SU-DHL-6 (cell line): Measurements from ENCODE around the gene PRKD1.

Experiments used
- H2AFZ ChIP-seq: fragments of 200-600 bp; sonication (generic); 2 replicates; pipeline ENCODE4 v1.6.1; 2014; ENCODE audit warnings: low read depth, mild to moderate bottlenecking, moderate library complexity, mixed read lengths, antibody characterized with exemption, low read length; ENCODE audit not compliant: severe bottlenecking
- H3F3A ChIP-seq: fragments of 200-600 bp; shearing (Covaris generic); 2 replicates; pipeline ENCODE4 v1.6.0; 2016; ENCODE audit warnings: antibody characterized with exemption, mild to moderate bottlenecking; ENCODE audit not compliant: insufficient read depth
- H3K27ac ChIP-seq: fragments of 200-600 bp; sonication (generic); 2 replicates; pipeline ENCODE4 v1.5.1; 2016; ENCODE audit warnings: low read depth, mild to moderate bottlenecking, low read length, moderate library complexity, mixed read lengths
- H3K27me3 ChIP-seq: fragments of 200-600 bp; sonication (generic), shearing (Covaris generic); 2 replicates; pipeline ENCODE4 v1.6.0; 2014; ENCODE audit warnings: mild to moderate bottlenecking, low read length
- H3K36me3 ChIP-seq: fragments of 200-600 bp; sonication (generic); 2 replicates; pipeline ENCODE4 v1.6.1; 2014; ENCODE audit warnings: mild to moderate bottlenecking, low read length, mixed read lengths
- H3K4me2 ChIP-seq: fragments of 300-600, 200-600 bp; shearing (Covaris generic), sonication (generic); 2 replicates; pipeline ENCODE4 v1.6.0; 2014; ENCODE audit warnings: low read length, low read depth, mild to moderate bottlenecking; ENCODE audit not compliant: poor library complexity, severe bottlenecking
- H3K4me3 ChIP-seq: fragments of 200-600 bp; sonication (generic); 2 replicates; pipeline ENCODE4 v1.5.1; 2014; ENCODE audit warnings: antibody characterized with exemption, low read length, mild to moderate bottlenecking, mixed read lengths; ENCODE audit not compliant: insufficient read depth, poor library complexity, severe bottlenecking
- H3K79me2 ChIP-seq: fragments of 200-600 bp; sonication (generic); 2 replicates; pipeline ENCODE4 v1.6.1; 2014; ENCODE audit warnings: mild to moderate bottlenecking, low read length, moderate library complexity; ENCODE audit not compliant: insufficient read depth
- H3K9ac ChIP-seq: fragments of 200-600 bp; sonication (generic); 2 replicates; pipeline ENCODE4 v1.7.0; 2014; ENCODE audit warnings: mild to moderate bottlenecking, low read length
- H3K9me2 ChIP-seq: fragments of 200-600 bp; sonication (generic); replicated peaks from 2 replicates; pipeline ENCODE4 v1.6.1; 2014; ENCODE audit warnings: low read length; ENCODE audit not compliant: insufficient read depth
- H3K9me3 ChIP-seq: fragments of 200-600 bp; sonication (generic); 2 replicates; pipeline ENCODE4 v1.6.1; 2014; ENCODE audit warnings: low read length, mixed read lengths; ENCODE audit not compliant: insufficient read depth
- H4K20me1 ChIP-seq: fragments of 200-600 bp; sonication (generic); 2 replicates; pipeline ENCODE4 v1.6.1; 2014; ENCODE audit warnings: low read depth, mild to moderate bottlenecking, antibody characterized with exemption, low read length, moderate library complexity, mixed read lengths
- CTCF ChIP-seq: fragments of 200-600 bp; sonication (generic); IDR thresholded peaks from one replicate; pipeline ENCODE4 v1.5.1; 2017; ENCODE audit warnings: antibody characterized with exemption, mild to moderate bottlenecking, low read length, moderate library complexity; ENCODE audit not compliant: insufficient read depth, poor library complexity, severe bottlenecking
- EZH2phosphoT487 ChIP-seq: fragments of 200-600 bp; sonication (generic), shearing (Covaris generic); conservative IDR thresholded peaks from 2 replicates; pipeline ENCODE4 v1.6.1; 2018; ENCODE audit warnings: mild to moderate bottlenecking, antibody characterized with exemption, low read length, moderate library complexity, mixed read lengths

The PRKD1 gene

GRCh38 chr14:29953501-29953900, 25.9 kb upstream of the PRKD1 start:
- Histone ChIP-seq H3K36me3 (no peaks in the 10 kb centered on the region), H4K20me1 (no peaks in the 10 kb centered on the region), H3K79me2 (no peaks in the 10 kb centered on the region), H3K9me2 (no peaks in the 10 kb centered on the region), H2AFZ (no peak overlapping the region), H3K9me3 (no peaks in the 10 kb centered on the region), H3K27me3 (no peaks in the 10 kb centered on the region), H3K9ac (no peak overlapping the region), H3K4me2 (no peak overlapping the region), H3K27ac (no peak overlapping the region), H3F3A (no peaks in the 10 kb centered on the region), H3K4me3 (no peak overlapping the region)
- TF ChIP-seq CTCF (no peak), EZH2phosphoT487 (no peak)

- H3K9me2 ChIP-seq, result no peaks in the 10 kb centered on the region
- H3K9ac ChIP-seq, result no peak overlapping the region
- H3K9me3 ChIP-seq, result no peaks in the 10 kb centered on the region
- no peak overlapping the region for H3K27ac ChIP-seq
- no peaks in the 10 kb centered on the region for H3K79me2 ChIP-seq
- TF ChIP-seq EZH2phosphoT487 (no peak), CTCF (no peak)
- H3K4me2 ChIP-seq, result no peak overlapping the region
- H3K36me3 ChIP-seq, result 0 out of 2 replicates have a peak, but pooled peaks cover 2% of the 10 kb centered on the region
- no peaks in the 10 kb centered on the region for H4K20me1 ChIP-seq
- no peaks in the 10 kb centered on the region for H3K27me3 ChIP-seq
- H3K4me3 ChIP-seq, result no peak overlapping the region
- no peak overlapping the region for H2AFZ ChIP-seq
- no peaks in the 10 kb centered on the region for H3F3A ChIP-seq
Observed at GRCh38 chr14:29944091-29944490, 16.4 kb upstream of the PRKD1 start.

- Histone ChIP-seq H3K4me2 (no peak overlapping the region), H3F3A (no peaks in the 10 kb centered on the region), H3K36me3 (no peaks in the 10 kb centered on the region), H3K9me3 (no peaks in the 10 kb centered on the region), H4K20me1 (no peaks in the 10 kb centered on the region), H3K9me2 (no peaks in the 10 kb centered on the region), H3K27me3 (no peaks in the 10 kb centered on the region), H3K79me2 (no peaks in the 10 kb centered on the region), H3K27ac (no peak overlapping the region), H3K9ac (no peak overlapping the region), H3K4me3 (no peak overlapping the region), H2AFZ (no peak overlapping the region)
- no peak for TF ChIP-seq CTCF
- no peak for TF ChIP-seq EZH2phosphoT487
Observed at GRCh38 chr14:29941401-29941800, 13.8 kb upstream of the PRKD1 start.
